HepG2 (cell line): ENCODE results near the gene WIPF2. TPM values are rescaled to one million over a fixed set of nuclear protein-coding genes. Genes with fewer than 3 reads are reported as not detected.

ENCODE experiments used
- AGO1 ChIP-seq: fragments of 200-400 bp; formaldehyde crosslinking; IDR thresholded peaks from 2 replicates; pipeline ENCODE4 v1.6.1; 2017; ENCODE audit warnings: mild to moderate bottlenecking, low read depth, low read length, moderate library complexity; ENCODE audit not compliant: poor library complexity, severe bottlenecking
- BRCA1 ChIP-seq: sonication (generic); formaldehyde crosslinking; IDR thresholded peaks from 2 replicates; pipeline ENCODE4 v1.4.0; 2020; ENCODE audit warnings: missing genetic modification reagents
- ISL2 ChIP-seq: sonication (generic); formaldehyde crosslinking; IDR thresholded peaks from 2 replicates; pipeline ENCODE4 v1.5.0; 2020; ENCODE audit warnings: missing genetic modification reagents
- LCORL ChIP-seq, 2 experiments: fragments of 450-650 bp in 1 of 2; sonication (generic) in 1 of 2; formaldehyde crosslinking in 1 of 2; IDR thresholded peaks; 2 replicates each; pipeline versions ENCODE4 v1.5.0 to v1.6.1; 2017 to 2020; ENCODE audit warnings: antibody characterized with exemption in 1 of 2, missing genetic modification reagents in 1 of 2
- MZF1 ChIP-seq: sonication (generic); formaldehyde crosslinking; IDR thresholded peaks from 2 replicates; pipeline ENCODE4 v1.8.1; 2023; ENCODE audit warnings: mild to moderate bottlenecking, missing genetic modification reagents, borderline replicate concordance
- NBN ChIP-seq: fragments of 450-650 bp; conservative IDR thresholded peaks from 2 replicates; pipeline ENCODE4 v1.6.1; 2017
- NFE2L1 ChIP-seq: sonication (generic); formaldehyde crosslinking; IDR thresholded peaks from 2 replicates; pipeline ENCODE4 v1.4.0; 2020; ENCODE audit warnings: missing genetic modification reagents, mild to moderate bottlenecking, borderline replicate concordance
- POLR2G ChIP-seq: fragments of 200-400 bp; formaldehyde crosslinking; IDR thresholded peaks from 2 replicates; pipeline ENCODE4 v1.6.1; 2018; ENCODE audit warnings: mild to moderate bottlenecking, low read depth, low read length, moderate library complexity
- RBFOX2 ChIP-seq: fragments of 200-400 bp; formaldehyde crosslinking; IDR thresholded peaks from 2 replicates; pipeline ENCODE4 v1.6.1; 2017; ENCODE audit warnings: low read depth, mild to moderate bottlenecking, low read length
- SMAD1 ChIP-seq: sonication (generic); formaldehyde crosslinking; IDR thresholded peaks from 2 replicates; pipeline ENCODE4 v1.4.0; 2020; ENCODE audit warnings: missing genetic modification reagents, low read depth, mild to moderate bottlenecking, borderline replicate concordance
- ZKSCAN5 ChIP-seq: sonication (generic); formaldehyde crosslinking; IDR thresholded peaks from 2 replicates; pipeline ENCODE4 v1.5.1; 2020; ENCODE audit warnings: mild to moderate bottlenecking, missing genetic modification reagents
- ZMAT3 ChIP-seq: sonication (generic); formaldehyde crosslinking; conservative IDR thresholded peaks from 2 replicates; pipeline ENCODE4 v1.7.0; 2021; ENCODE audit warnings: missing genetic modification reagents
- ZNF619 ChIP-seq: sonication (generic); formaldehyde crosslinking; IDR thresholded peaks from 2 replicates; pipeline ENCODE4 v1.4.0; 2020; ENCODE audit warnings: mild to moderate bottlenecking, missing genetic modification reagents
- ZNF878 ChIP-seq: sonication (generic); formaldehyde crosslinking; IDR thresholded peaks from 2 replicates; pipeline ENCODE4 v1.8.1; 2023; ENCODE audit warnings: mild to moderate bottlenecking, missing genetic modification reagents, moderate library complexity
- polyA plus RNA-seq, 8 experiments: library from polyadenylated mRNA; depleted of rRNA in 3 of 8; stranded (reverse) in 7 of 8; unstranded in 1 of 8; fragments of >200 nt; fragmentation: Illumina TruSeq in 4 of 8; extraction: Trizol in 4 of 8; gene quantifications; 2 replicates each; pipeline versions ENCODE4 v1.2.1 to v1.2.3, GENCODE V29; 2011 to 2016; ENCODE audit warnings: low read depth in 4 of 8, missing spikeins in 1 of 8, mixed read lengths in 1 of 8; ENCODE audit not compliant: insufficient read depth in 1 of 8
- total RNA-seq, 5 experiments: library from RNA; depleted of rRNA; stranded (reverse); fragments of >200 nt; fragmentation: Illumina TruSeq; extraction: Trizol; gene quantifications; 2 replicates each; pipeline ENCODE4 v1.2.3, GENCODE V29; 2016; ENCODE audit warnings: low read depth in 1 of 5
- TF ChIP-seq, protein P1 (sequence below): sonication (generic); formaldehyde crosslinking; IDR thresholded peaks from 2 replicates; pipeline ENCODE4 v1.4.0; 2020; ENCODE audit warnings: missing genetic modification reagents, low read depth, mild to moderate bottlenecking, borderline replicate concordance
- TF ChIP-seq, protein P2 (sequence below): sonication (generic); formaldehyde crosslinking; IDR thresholded peaks from 2 replicates; pipeline ENCODE4 v1.8.0; 2022; ENCODE audit warnings: mild to moderate bottlenecking, missing genetic modification reagents
- TF ChIP-seq, protein P3 (sequence below): fragments of 450-650 bp; IDR thresholded peaks from 2 replicates; pipeline ENCODE4 v1.6.1; 2016
- TF ChIP-seq, protein P4 (sequence below): sonication (generic); formaldehyde crosslinking; IDR thresholded peaks from 2 replicates; pipeline ENCODE4 v1.8.1; 2023; ENCODE audit warnings: missing genetic modification reagents, inconsistent platforms, borderline replicate concordance
- TF ChIP-seq, protein P5 (sequence below): IDR thresholded peaks from 2 replicates; pipeline ENCODE4 v1.6.1; 2016; ENCODE audit warnings: mild to moderate bottlenecking
- TF ChIP-seq, protein P6 (sequence below): sonication (generic); formaldehyde crosslinking; IDR thresholded peaks from 2 replicates; pipeline ENCODE4 v1.8.0; 2022; ENCODE audit warnings: missing genetic modification reagents, mild to moderate bottlenecking, borderline replicate concordance

WIPF2 gene
- total and polyA plus RNA-seq, 2 of the 13 experiments (the other 11 are each of a cell fraction or from before 2014, with no cell fraction given), result 7.2 to 10.8 TPM

DNA sequence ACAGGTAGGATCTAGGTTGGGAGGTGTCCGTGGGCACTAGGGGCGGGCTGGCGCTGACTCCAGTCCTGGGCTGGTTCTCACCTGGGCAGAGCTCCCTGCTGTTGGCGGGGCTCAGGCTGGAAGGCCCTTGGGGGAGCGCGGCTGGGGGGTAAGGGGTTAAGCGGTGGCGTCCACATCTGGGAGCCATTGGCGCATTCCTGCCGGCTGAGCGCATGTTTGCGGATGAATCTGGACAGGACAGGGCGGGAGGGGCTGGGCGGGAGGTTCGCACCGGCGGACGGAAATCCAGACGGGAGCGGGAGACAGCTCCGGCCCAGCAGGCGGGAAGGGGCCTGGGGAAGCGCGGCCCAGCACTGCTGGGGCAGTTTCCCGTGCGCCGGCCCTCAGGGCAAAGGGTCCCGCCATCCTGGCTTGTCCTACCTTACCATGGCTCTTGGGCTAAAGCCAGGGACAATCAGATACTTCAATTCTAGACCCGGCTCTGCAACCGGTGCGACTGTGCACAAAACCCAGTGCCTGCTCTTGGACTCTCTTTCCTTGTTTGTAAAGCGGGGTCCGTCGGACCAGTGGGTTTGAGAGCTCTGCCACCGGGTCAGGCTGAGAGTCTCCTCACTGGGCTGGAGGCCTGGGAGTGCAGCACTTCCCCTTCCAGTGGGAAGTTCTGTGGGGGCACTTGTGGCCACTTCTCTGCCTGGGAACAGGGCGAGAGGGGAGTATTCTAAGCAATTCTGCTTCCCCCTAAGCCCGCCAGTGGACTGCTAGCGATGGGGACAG lies 97.7 kb downstream of the WIPF2 start (continued):
- TF ChIP-seq, protein P1, sequence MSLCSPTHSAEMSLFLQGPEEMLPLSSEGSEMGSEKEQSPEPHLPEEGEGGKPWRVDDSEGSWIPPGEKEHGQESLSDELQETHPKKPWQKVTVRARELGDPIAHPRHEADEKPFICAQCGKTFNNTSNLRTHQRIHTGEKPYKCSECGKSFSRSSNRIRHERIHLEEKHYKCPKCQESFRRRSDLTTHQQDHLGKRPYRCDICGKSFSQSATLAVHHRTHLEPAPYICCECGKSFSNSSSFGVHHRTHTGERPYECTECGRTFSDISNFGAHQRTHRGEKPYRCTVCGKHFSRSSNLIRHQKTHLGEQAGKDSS (CRISPR knock-in tag), result peak; percentile 75; the same call in 1 of the 2 replicates
- TF ChIP-seq POLR2G (peak; percentile 56), ZNF878 (CRISPR knock-in tag) (no peak), ZKSCAN5 (CRISPR knock-in tag) (no peak), SMAD1 (CRISPR knock-in tag) (no peak), ZNF619 (CRISPR knock-in tag) (peak; percentile 27; the same call in 1 of the 2 replicates), NBN (no peak), NFE2L1 (CRISPR knock-in tag) (no peak), LCORL (IDR thresholded peaks at IDR 0.05) (no peak), LCORL (CRISPR knock-in tag; IDR thresholded peaks at IDR 0.05) (peak; percentile 70; the same call in 1 of the 2 replicates), MZF1 (CRISPR knock-in tag) (no peak), ISL2 (CRISPR knock-in tag) (peak; percentile 77), ZMAT3 (peak; percentile 83), RBFOX2 (no peak), BRCA1 (no peak), AGO1 (peak; percentile 30)
- TF ChIP-seq, protein P2, sequence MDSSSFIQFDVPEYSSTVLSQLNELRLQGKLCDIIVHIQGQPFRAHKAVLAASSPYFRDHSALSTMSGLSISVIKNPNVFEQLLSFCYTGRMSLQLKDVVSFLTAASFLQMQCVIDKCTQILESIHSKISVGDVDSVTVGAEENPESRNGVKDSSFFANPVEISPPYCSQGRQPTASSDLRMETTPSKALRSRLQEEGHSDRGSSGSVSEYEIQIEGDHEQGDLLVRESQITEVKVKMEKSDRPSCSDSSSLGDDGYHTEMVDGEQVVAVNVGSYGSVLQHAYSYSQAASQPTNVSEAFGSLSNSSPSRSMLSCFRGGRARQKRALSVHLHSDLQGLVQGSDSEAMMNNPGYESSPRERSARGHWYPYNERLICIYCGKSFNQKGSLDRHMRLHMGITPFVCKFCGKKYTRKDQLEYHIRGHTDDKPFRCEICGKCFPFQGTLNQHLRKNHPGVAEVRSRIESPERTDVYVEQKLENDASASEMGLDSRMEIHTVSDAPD (CRISPR knock-in tag), result no peak
- TF ChIP-seq, protein P3, sequence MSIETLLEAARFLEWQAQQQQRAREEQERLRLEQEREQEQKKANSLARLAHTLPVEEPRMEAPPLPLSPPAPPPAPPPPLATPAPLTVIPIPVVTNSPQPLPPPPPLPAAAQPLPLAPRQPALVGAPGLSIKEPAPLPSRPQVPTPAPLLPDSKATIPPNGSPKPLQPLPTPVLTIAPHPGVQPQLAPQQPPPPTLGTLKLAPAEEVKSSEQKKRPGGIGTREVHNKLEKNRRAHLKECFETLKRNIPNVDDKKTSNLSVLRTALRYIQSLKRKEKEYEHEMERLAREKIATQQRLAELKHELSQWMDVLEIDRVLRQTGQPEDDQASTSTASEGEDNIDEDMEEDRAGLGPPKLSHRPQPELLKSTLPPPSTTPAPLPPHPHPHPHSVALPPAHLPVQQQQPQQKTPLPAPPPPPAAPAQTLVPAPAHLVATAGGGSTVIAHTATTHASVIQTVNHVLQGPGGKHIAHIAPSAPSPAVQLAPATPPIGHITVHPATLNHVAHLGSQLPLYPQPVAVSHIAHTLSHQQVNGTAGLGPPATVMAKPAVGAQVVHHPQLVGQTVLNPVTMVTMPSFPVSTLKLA, result no peak
- TF ChIP-seq, protein P4, sequence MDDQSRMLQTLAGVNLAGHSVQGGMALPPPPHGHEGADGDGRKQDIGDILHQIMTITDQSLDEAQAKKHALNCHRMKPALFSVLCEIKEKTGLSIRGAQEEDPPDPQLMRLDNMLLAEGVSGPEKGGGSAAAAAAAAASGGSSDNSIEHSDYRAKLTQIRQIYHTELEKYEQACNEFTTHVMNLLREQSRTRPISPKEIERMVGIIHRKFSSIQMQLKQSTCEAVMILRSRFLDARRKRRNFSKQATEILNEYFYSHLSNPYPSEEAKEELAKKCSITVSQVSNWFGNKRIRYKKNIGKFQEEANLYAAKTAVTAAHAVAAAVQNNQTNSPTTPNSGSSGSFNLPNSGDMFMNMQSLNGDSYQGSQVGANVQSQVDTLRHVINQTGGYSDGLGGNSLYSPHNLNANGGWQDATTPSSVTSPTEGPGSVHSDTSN (CRISPR knock-in tag), result no peak
- TF ChIP-seq, protein P5, sequence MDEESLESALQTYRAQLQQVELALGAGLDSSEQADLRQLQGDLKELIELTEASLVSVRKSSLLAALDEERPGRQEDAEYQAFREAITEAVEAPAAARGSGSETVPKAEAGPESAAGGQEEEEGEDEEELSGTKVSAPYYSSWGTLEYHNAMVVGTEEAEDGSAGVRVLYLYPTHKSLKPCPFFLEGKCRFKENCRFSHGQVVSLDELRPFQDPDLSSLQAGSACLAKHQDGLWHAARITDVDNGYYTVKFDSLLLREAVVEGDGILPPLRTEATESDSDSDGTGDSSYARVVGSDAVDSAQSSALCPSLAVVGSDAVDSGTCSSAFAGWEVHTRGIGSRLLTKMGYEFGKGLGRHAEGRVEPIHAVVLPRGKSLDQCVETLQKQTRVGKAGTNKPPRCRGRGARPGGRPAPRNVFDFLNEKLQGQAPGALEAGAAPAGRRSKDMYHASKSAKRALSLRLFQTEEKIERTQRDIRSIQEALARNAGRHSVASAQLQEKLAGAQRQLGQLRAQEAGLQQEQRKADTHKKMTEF (CRISPR knock-in tag), result peak; percentile 75
- TF ChIP-seq, protein P6, sequence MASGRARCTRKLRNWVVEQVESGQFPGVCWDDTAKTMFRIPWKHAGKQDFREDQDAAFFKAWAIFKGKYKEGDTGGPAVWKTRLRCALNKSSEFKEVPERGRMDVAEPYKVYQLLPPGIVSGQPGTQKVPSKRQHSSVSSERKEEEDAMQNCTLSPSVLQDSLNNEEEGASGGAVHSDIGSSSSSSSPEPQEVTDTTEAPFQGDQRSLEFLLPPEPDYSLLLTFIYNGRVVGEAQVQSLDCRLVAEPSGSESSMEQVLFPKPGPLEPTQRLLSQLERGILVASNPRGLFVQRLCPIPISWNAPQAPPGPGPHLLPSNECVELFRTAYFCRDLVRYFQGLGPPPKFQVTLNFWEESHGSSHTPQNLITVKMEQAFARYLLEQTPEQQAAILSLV (CRISPR knock-in tag), result peak; percentile 50; the same call in 1 of the 2 replicates
